ENCODE measurements around the gene CRTC3.

CRTC3 gene

GRCh38 chr15:90596943-90597342 is 67.2 kb downstream of the CRTC3 start:
- no peak overlapping the region for H3K4ac ChIP-seq (ENCODE audit: low read depth, low read length)
- no peaks in the 10 kb centered on the region for H3K9me3 ChIP-seq (ENCODE audit: insufficient read depth, low read depth, low read length)
- no peak overlapping the region for H2BK5ac ChIP-seq (ENCODE audit: low read depth, low read length, poor library complexity)
- peaks cover 9 to 16% of the 10 kb centered on the region in 2 experiments for H3K36me3 ChIP-seq (ENCODE audit: control insufficient read depth in 1 of 2, insufficient read depth in 2 of 2, low read length in 2 of 2)
- no peak overlapping the region for H2AFZ ChIP-seq (ENCODE audit: insufficient read depth, low read length, poor library complexity)
- H3K4me1 ChIP-seq (ENCODE audit: control insufficient read depth in 1 of 2, insufficient read depth in 2 of 2, low read length in 2 of 2): peaks cover 0 to 2% of the 10 kb centered on the region in 2 experiments
- H3K27ac ChIP-seq (ENCODE audit: low read depth, low read length): no peak overlapping the region
- H4K12ac ChIP-seq (ENCODE audit: low read depth, low read length): no peak overlapping the region
- H2BK120ac ChIP-seq (ENCODE audit: insufficient read depth, low read length, poor library complexity): no peak overlapping the region
- H3K79me2 ChIP-seq (ENCODE audit: control insufficient read depth, insufficient read depth, low read length, poor library complexity): no peaks in the 10 kb centered on the region
- no peak overlapping the region for H3K23ac ChIP-seq (ENCODE audit: low read length)
- no CpG with 5 or more reads among the region's 6 CpGs for WGBS (ENCODE audit: extremely low coverage, insufficient coverage, insufficient read length)
- H3K27me3 ChIP-seq (ENCODE audit: insufficient read depth, low read length): no peaks in the 10 kb centered on the region
- H3K79me1 ChIP-seq (ENCODE audit: low read length): no peaks in the 10 kb centered on the region
- H2AK5ac ChIP-seq (ENCODE audit: low read length): no peak overlapping the region
- H3K18ac ChIP-seq (ENCODE audit: low read length): no peak overlapping the region
- no peak overlapping the region for H3K14ac ChIP-seq (ENCODE audit: low read length)
- H3K4me2 ChIP-seq (ENCODE audit: low read length): no peak overlapping the region
- DNase-seq: no peak
- H2BK12ac ChIP-seq (ENCODE audit: low read length): no peak overlapping the region
- no peak overlapping the region for H3K9ac ChIP-seq (ENCODE audit: low read length)
- no peak overlapping the region for H4K8ac ChIP-seq (ENCODE audit: low read depth, low read length)
- H4K91ac ChIP-seq (ENCODE audit: low read depth, low read length): no peak overlapping the region
- no peak overlapping the region for H3K4me3 ChIP-seq (ENCODE audit: low read depth, low read length)

GRCh38 chr15:90597577-90597976 is 67.9 kb downstream of the CRTC3 start:
- H3K36me3 ChIP-seq (ENCODE audit: control insufficient read depth in 1 of 2, insufficient read depth in 2 of 2, low read length in 2 of 2): peaks cover 9 to 19% of the 10 kb centered on the region in 2 experiments
- H3K9me3 ChIP-seq (ENCODE audit: insufficient read depth, low read depth, low read length): no peaks in the 10 kb centered on the region
- H3K4me1 ChIP-seq (ENCODE audit: control insufficient read depth in 1 of 2, insufficient read depth in 2 of 2, low read length in 2 of 2): peaks cover 0 to 2% of the 10 kb centered on the region in 2 experiments
- no peak for DNase-seq
- no peaks in the 10 kb centered on the region for H3K79me1 ChIP-seq (ENCODE audit: low read length)
- no peak overlapping the region for H2BK12ac ChIP-seq (ENCODE audit: low read length)
- H4K8ac ChIP-seq (ENCODE audit: low read depth, low read length): no peak overlapping the region
- no peak overlapping the region for H4K91ac ChIP-seq (ENCODE audit: low read depth, low read length)
- H3K23ac ChIP-seq (ENCODE audit: low read length): no peak overlapping the region
- no peak overlapping the region for H3K18ac ChIP-seq (ENCODE audit: low read length)
- no peak overlapping the region for H3K4ac ChIP-seq (ENCODE audit: low read depth, low read length)
- H4K12ac ChIP-seq (ENCODE audit: low read depth, low read length): no peak overlapping the region
- no peak overlapping the region for H3K4me3 ChIP-seq (ENCODE audit: low read depth, low read length)
- WGBS (ENCODE audit: extremely low coverage, insufficient coverage, insufficient read length): no CpG with 5 or more reads among the region's 2 CpGs
- H3K79me2 ChIP-seq (ENCODE audit: control insufficient read depth, insufficient read depth, low read length, poor library complexity): no peaks in the 10 kb centered on the region
- no peak overlapping the region for H2AK5ac ChIP-seq (ENCODE audit: low read length)
- no peak overlapping the region for H2BK120ac ChIP-seq (ENCODE audit: insufficient read depth, low read length, poor library complexity)
- no peak overlapping the region for H3K27ac ChIP-seq (ENCODE audit: low read depth, low read length)
- H2BK5ac ChIP-seq (ENCODE audit: low read depth, low read length, poor library complexity): no peak overlapping the region
- no peak overlapping the region for H3K14ac ChIP-seq (ENCODE audit: low read length)
- H3K4me2 ChIP-seq (ENCODE audit: low read length): no peak overlapping the region
- no peaks in the 10 kb centered on the region for H3K27me3 ChIP-seq (ENCODE audit: insufficient read depth, low read length)
- H2AFZ ChIP-seq (ENCODE audit: insufficient read depth, low read length, poor library complexity): no peak overlapping the region
- no peak overlapping the region for H3K9ac ChIP-seq (ENCODE audit: low read length)

DNA sequence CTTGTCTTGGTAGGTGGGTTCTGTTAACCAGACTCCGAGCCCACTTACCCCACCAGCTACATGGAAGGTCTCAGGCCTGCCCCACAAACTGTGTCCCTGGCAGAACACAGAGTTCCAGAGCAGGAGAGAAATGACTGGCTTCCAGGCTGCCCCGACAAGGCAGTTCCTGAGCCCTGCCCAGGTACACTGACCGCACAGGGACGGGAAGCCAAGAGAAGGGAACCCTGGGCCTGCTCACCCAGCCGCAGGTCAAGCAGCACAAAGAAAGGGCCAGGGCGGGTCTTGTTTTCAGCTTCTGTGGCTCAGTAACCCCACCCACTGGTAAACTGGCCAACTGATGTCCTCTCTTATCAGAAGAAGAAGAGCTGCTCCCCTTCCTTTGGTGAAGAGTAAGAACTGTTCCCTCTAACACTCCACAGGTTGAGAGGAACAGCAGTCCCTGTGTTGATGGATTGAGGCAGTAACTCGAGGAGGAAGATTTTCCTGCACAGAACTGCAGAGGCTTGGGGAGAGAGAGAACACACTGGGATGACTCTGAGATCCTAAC is 68.4 kb downstream of the CRTC3 start:
- H3K14ac ChIP-seq (ENCODE audit: low read length): no peak overlapping the region
- H3K9me3 ChIP-seq (ENCODE audit: insufficient read depth, low read depth, low read length): no peaks in the 10 kb centered on the region
- peaks cover 10 to 19% of the 10 kb centered on the region in 2 experiments for H3K36me3 ChIP-seq (ENCODE audit: control insufficient read depth in 1 of 2, insufficient read depth in 2 of 2, low read length in 2 of 2)
- H3K4me2 ChIP-seq (ENCODE audit: low read length): no peak overlapping the region
- H3K79me2 ChIP-seq (ENCODE audit: control insufficient read depth, insufficient read depth, low read length, poor library complexity): no peaks in the 10 kb centered on the region
- H4K12ac ChIP-seq (ENCODE audit: low read depth, low read length): peak overlapping the region; percentile 29
- no peaks in the 10 kb centered on the region for H3K79me1 ChIP-seq (ENCODE audit: low read length)
- no peak overlapping the region for H4K91ac ChIP-seq (ENCODE audit: low read depth, low read length)
- DNase-seq: peak in 1 of 2 donors; percentile 15
- no peak overlapping the region for H2BK12ac ChIP-seq (ENCODE audit: low read length)
- no peak overlapping the region for H2BK5ac ChIP-seq (ENCODE audit: low read depth, low read length, poor library complexity)
- peak overlapping the region; percentile 20 for H4K8ac ChIP-seq (ENCODE audit: low read depth, low read length)
- no peak overlapping the region for H2AFZ ChIP-seq (ENCODE audit: insufficient read depth, low read length, poor library complexity)
- no peak overlapping the region for H3K4me3 ChIP-seq (ENCODE audit: low read depth, low read length)
- H3K9ac ChIP-seq (ENCODE audit: low read length): no peak overlapping the region
- H3K23ac ChIP-seq (ENCODE audit: low read length): no peak overlapping the region
- peaks cover 0 to 2% of the 10 kb centered on the region in 2 experiments for H3K4me1 ChIP-seq (ENCODE audit: control insufficient read depth in 1 of 2, insufficient read depth in 2 of 2, low read length in 2 of 2)
- no peak overlapping the region for H3K27ac ChIP-seq (ENCODE audit: low read depth, low read length)
- no peak overlapping the region for H3K18ac ChIP-seq (ENCODE audit: low read length)
- H3K27me3 ChIP-seq (ENCODE audit: insufficient read depth, low read length): no peaks in the 10 kb centered on the region
- H3K4ac ChIP-seq (ENCODE audit: low read depth, low read length): no peak overlapping the region
- H2BK120ac ChIP-seq (ENCODE audit: insufficient read depth, low read length, poor library complexity): no peak overlapping the region
- no peak overlapping the region for H2AK5ac ChIP-seq (ENCODE audit: low read length)
- WGBS (ENCODE audit: extremely low coverage, insufficient coverage, insufficient read length): no CpG with 5 or more reads among the region's 7 CpGs

DNA sequence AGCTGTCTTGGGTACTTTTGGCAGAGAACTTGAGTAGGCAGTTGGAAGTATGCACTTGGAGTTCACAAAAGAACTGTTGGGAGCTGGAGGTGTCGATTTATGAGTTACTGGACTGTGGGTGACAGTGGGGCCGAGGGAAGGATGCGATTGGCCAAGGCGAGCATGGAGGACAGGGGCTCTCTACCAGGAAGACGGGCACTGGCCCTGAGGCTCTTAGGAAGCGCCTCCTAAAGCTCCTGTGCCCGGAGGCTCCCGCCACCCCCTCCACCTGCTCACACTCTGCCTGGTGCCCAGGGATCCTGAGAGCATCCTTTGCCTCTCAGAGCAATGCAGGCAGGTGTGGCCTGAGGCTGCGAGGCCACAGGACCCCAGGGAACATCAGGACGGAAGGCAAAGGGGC is 69.0 kb downstream of the CRTC3 start:
- Histone ChIP-seq H3K18ac (ENCODE audit: low read length) (no peak overlapping the region), H3K4me1 (ENCODE audit: control insufficient read depth in 1 of 2, insufficient read depth in 2 of 2, low read length in 2 of 2) (peaks cover 0 to 2% of the 10 kb centered on the region in 2 experiments), H3K27me3 (ENCODE audit: insufficient read depth, low read length) (no peaks in the 10 kb centered on the region), H4K12ac (ENCODE audit: low read depth, low read length) (no peak overlapping the region), H3K9ac (ENCODE audit: low read length) (no peak overlapping the region), H3K4me3 (ENCODE audit: low read depth, low read length) (no peak overlapping the region), H3K23ac (ENCODE audit: low read length) (no peak overlapping the region), H3K9me3 (ENCODE audit: insufficient read depth, low read depth, low read length) (no peaks in the 10 kb centered on the region), H3K79me1 (ENCODE audit: low read length) (no peaks in the 10 kb centered on the region), H3K36me3 (ENCODE audit: control insufficient read depth in 1 of 2, insufficient read depth in 2 of 2, low read length in 2 of 2) (peaks cover 9 to 19% of the 10 kb centered on the region in 2 experiments), H4K91ac (ENCODE audit: low read depth, low read length) (no peak overlapping the region), H3K27ac (ENCODE audit: low read depth, low read length) (no peak overlapping the region), H3K4me2 (ENCODE audit: low read length) (no peak overlapping the region), H2BK5ac (ENCODE audit: low read depth, low read length, poor library complexity) (no peak overlapping the region), H3K79me2 (ENCODE audit: control insufficient read depth, insufficient read depth, low read length, poor library complexity) (no peaks in the 10 kb centered on the region), H4K8ac (ENCODE audit: low read depth, low read length) (no peak overlapping the region), H3K4ac (ENCODE audit: low read depth, low read length) (no peak overlapping the region), H2BK12ac (ENCODE audit: low read length) (no peak overlapping the region), H2AFZ (ENCODE audit: insufficient read depth, low read length, poor library complexity) (no peak overlapping the region), H2BK120ac (ENCODE audit: insufficient read depth, low read length, poor library complexity) (no peak overlapping the region), H3K14ac (ENCODE audit: low read length) (no peak overlapping the region), H2AK5ac (ENCODE audit: low read length) (no peak overlapping the region)
- no CpG with 5 or more reads among the region's 10 CpGs for WGBS (ENCODE audit: extremely low coverage, insufficient coverage, insufficient read length)
- DNase-seq: no peak
